ENCODE data around the gene OLA1. TPM values are rescaled to one million over a fixed set of nuclear protein-coding genes. Genes with fewer than 3 reads are reported as not detected.

Gene OLA1
- total and polyA plus RNA-seq, 2 of the 13 experiments (the other 11 are each of a cell fraction or from before 2014, with no cell fraction given): 153 to 241 TPM

DNA sequence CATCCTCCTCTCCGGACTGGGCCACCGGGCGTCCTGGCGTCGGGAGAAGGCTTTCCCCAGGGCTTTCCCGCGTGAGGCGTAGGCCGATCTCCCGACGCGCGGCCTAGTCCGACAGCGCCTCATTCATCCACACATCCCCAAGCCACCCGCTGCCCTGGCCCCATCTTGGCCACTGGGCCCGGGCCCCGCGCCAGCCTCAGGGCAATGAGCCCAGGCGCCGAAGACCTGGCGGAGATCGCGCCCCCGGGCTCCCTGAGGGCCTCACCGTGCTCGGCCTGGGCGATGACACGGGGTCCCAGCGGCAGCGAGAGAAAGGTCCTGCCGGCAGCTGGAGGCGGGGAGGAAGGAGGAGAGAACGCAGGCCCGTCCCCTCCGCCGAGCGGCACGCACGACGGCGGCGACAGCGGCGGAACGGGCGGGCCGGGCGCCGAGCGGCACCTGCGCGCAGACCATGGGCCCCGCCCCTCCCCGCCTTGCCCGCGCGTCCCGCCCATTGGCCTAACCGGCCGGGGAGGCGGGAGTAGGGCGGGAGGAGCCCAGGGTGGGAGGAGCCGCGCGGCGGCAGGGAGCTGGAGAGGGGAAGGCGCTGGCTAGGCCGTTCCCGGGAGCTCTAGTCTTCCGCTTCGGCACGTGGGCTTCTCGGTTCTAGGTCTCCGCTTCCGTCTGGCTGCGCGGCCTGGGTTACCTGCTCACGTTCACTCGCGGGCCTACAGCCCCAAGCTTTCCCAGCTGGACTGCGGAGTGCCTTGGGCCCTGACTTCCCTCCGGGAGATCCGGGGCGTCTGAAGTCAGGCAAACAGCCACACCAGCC is at the start of gene OLA1 (continued):
- TF ChIP-seq ZNF777 (CRISPR knock-in tag; IDR thresholded peaks at IDR 0.05): peak; percentile 88
- TF ChIP-seq, protein P1, sequence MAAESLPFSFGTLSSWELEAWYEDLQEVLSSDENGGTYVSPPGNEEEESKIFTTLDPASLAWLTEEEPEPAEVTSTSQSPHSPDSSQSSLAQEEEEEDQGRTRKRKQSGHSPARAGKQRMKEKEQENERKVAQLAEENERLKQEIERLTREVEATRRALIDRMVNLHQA (CRISPR knock-in tag; IDR thresholded peaks at IDR 0.05): no peak
- TF ChIP-seq GZF1 (CRISPR knock-in tag; IDR thresholded peaks at IDR 0.05): 0 out of 2 replicates have a peak, but pooled peaks have one; percentile 57
- peak; percentile 86; the same call in 1 of the 2 replicates for TF ChIP-seq TP53 (CRISPR knock-in tag; conservative IDR thresholded peaks at IDR 0.05)
- TF ChIP-seq, protein P2, sequence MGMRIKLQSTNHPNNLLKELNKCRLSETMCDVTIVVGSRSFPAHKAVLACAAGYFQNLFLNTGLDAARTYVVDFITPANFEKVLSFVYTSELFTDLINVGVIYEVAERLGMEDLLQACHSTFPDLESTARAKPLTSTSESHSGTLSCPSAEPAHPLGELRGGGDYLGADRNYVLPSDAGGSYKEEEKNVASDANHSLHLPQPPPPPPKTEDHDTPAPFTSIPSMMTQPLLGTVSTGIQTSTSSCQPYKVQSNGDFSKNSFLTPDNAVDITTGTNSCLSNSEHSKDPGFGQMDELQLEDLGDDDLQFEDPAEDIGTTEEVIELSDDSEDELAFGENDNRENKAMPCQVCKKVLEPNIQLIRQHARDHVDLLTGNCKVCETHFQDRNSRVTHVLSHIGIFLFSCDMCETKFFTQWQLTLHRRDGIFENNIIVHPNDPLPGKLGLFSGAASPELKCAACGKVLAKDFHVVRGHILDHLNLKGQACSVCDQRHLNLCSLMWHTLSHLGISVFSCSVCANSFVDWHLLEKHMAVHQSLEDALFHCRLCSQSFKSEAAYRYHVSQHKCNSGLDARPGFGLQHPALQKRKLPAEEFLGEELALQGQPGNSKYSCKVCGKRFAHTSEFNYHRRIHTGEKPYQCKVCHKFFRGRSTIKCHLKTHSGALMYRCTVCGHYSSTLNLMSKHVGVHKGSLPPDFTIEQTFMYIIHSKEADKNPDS (CRISPR knock-in tag; IDR thresholded peaks at IDR 0.05): no peak; the same call in 1 of the 2 replicates
- peak; percentile 84; the same call in 1 of the 2 replicates for TF ChIP-seq NAIF1 (CRISPR knock-in tag; IDR thresholded peaks at IDR 0.05; ENCODE audit: borderline replicate concordance)
- TF ChIP-seq SRSF9 (IDR thresholded peaks at IDR 0.05; ENCODE audit: borderline replicate concordance, insufficient read depth, low read depth, low read length, poor library complexity, severe bottlenecking): no peak
- TF ChIP-seq, protein P3, sequence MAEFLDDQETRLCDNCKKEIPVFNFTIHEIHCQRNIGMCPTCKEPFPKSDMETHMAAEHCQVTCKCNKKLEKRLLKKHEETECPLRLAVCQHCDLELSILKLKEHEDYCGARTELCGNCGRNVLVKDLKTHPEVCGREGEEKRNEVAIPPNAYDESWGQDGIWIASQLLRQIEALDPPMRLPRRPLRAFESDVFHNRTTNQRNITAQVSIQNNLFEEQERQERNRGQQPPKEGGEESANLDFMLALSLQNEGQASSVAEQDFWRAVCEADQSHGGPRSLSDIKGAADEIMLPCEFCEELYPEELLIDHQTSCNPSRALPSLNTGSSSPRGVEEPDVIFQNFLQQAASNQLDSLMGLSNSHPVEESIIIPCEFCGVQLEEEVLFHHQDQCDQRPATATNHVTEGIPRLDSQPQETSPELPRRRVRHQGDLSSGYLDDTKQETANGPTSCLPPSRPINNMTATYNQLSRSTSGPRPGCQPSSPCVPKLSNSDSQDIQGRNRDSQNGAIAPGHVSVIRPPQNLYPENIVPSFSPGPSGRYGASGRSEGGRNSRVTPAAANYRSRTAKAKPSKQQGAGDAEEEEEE (CRISPR knock-in tag; IDR thresholded peaks at IDR 0.05; ENCODE audit: borderline replicate concordance): 0 out of 2 replicates have a peak, but pooled peaks have one; percentile 85
- peak; percentile 84 for TF ChIP-seq NRL (CRISPR knock-in tag; IDR thresholded peaks at IDR 0.05; ENCODE audit: borderline replicate concordance)
- TF ChIP-seq MIER3 (CRISPR knock-in tag; IDR thresholded peaks at IDR 0.05; ENCODE audit: borderline replicate concordance): no peak
- TF ChIP-seq AHR (CRISPR knock-in tag; IDR thresholded peaks at IDR 0.05): 0 out of 2 replicates have a peak, but pooled peaks have one; percentile 26
- TF ChIP-seq ZNF737 (CRISPR knock-in tag; IDR thresholded peaks at IDR 0.05; ENCODE audit: borderline replicate concordance): peak; percentile 98
- TF ChIP-seq ZBTB42 (CRISPR knock-in tag; IDR thresholded peaks at IDR 0.05): peak; percentile 85
- peak; percentile 91 for TF ChIP-seq ZNF232 (CRISPR knock-in tag; IDR thresholded peaks at IDR 0.05; ENCODE audit: borderline replicate concordance)
- no peak for TF ChIP-seq CEBPG (CRISPR knock-in tag; IDR thresholded peaks at IDR 0.05)
- peak; percentile 91; the same call in 1 of the 2 replicates for TF ChIP-seq ZIK1 (CRISPR knock-in tag; IDR thresholded peaks at IDR 0.05; ENCODE audit: borderline replicate concordance, low read depth)
- TF ChIP-seq, protein P4, sequence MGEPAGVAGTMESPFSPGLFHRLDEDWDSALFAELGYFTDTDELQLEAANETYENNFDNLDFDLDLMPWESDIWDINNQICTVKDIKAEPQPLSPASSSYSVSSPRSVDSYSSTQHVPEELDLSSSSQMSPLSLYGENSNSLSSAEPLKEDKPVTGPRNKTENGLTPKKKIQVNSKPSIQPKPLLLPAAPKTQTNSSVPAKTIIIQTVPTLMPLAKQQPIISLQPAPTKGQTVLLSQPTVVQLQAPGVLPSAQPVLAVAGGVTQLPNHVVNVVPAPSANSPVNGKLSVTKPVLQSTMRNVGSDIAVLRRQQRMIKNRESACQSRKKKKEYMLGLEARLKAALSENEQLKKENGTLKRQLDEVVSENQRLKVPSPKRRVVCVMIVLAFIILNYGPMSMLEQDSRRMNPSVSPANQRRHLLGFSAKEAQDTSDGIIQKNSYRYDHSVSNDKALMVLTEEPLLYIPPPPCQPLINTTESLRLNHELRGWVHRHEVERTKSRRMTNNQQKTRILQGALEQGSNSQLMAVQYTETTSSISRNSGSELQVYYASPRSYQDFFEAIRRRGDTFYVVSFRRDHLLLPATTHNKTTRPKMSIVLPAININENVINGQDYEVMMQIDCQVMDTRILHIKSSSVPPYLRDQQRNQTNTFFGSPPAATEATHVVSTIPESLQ (CRISPR knock-in tag; conservative IDR thresholded peaks at IDR 0.05): 0 out of 2 replicates have a peak, but pooled peaks have one; percentile 20
- TF ChIP-seq ZNF263 (CRISPR knock-in tag; IDR thresholded peaks at IDR 0.05): peak; percentile 68
- TF ChIP-seq FOSL1 (CRISPR knock-in tag; IDR thresholded peaks at IDR 0.05; ENCODE audit: borderline replicate concordance): peak; percentile 61; the same call in 1 of the 2 replicates
- TF ChIP-seq AGO1 (IDR thresholded peaks at IDR 0.05; ENCODE audit: low read depth, low read length, poor library complexity, severe bottlenecking): peak; percentile 66
- TF ChIP-seq TEAD3 (CRISPR knock-in tag; optimal IDR thresholded peaks at IDR 0.05; ENCODE audit: borderline replicate concordance): no peak
- peak; percentile 72 for TF ChIP-seq ZC3H13 (CRISPR knock-in tag; IDR thresholded peaks at IDR 0.05)

Data from HepG2 (cell line).